Caco-2 (cell line): ENCODE measurements around the gene NINJ2. TPM values are rescaled to one million over a fixed set of nuclear protein-coding genes. Genes with fewer than 3 reads are reported as not detected.
"Not testable (repeated sequence)": the region's sequence is repeated elsewhere in the genome, so short reads cannot be mapped to it uniquely, and the experiment has no call there.

ENCODE experiments used
- BruUV-seq: library from RNA; stranded (reverse); fragments of 400-500 nt; replicated peaks from 2 replicates; lab custom pipeline; 2021; lab: Mats Ljungman, UMichigan
- CTCF ChIA-PET: fragments of 300-600 bp; sonication (Branson Sonifier 250); formaldehyde crosslinking; loops from one replicate; lab custom pipeline; 2022; ENCODE audit warnings: antibody characterized with exemption; lab: Charles Lee
- POLR2A ChIA-PET: fragments of 300-600 bp; sonication (Branson Sonifier 250); formaldehyde crosslinking; loops from one replicate; lab custom pipeline; 2022; ENCODE audit warnings: antibody characterized with exemption; lab: Charles Lee
- DNase-seq, 2 experiments: peaks; one replicate each; pipeline versions ENCODE4 v3.0.0 to v3.0.0-alpha.2; 2020 to 2022
- H3K27me3 ChIP-seq: replicated peaks from 2 replicates; pipeline ENCODE4 v1.6.0; 2011; ENCODE audit warnings: low read length; ENCODE audit not compliant: control insufficient read depth, insufficient read depth
- H3K36me3 ChIP-seq: 2 replicates; pipeline ENCODE4 v1.5.1; 2011; ENCODE audit warnings: low read length; ENCODE audit not compliant: control insufficient read depth, insufficient read depth
- H3K4me1 ChIP-seq: fragments of 250-450 bp; sonication (Bioruptor Pico); 2 replicates; pipeline ENCODE4 v1.5.1; 2020; ENCODE audit warnings: mild to moderate bottlenecking
- H3K4me3 ChIP-seq: 2 replicates; pipeline ENCODE4 v1.5.1; 2011; ENCODE audit warnings: low read depth, mild to moderate bottlenecking, control low read depth, low read length
- H3K9me3 ChIP-seq: fragments of 250-450 bp; sonication (Bioruptor Pico); 2 replicates; pipeline ENCODE4 v1.5.1; 2020; ENCODE audit warnings: mild to moderate bottlenecking, moderate library complexity
- H3K27ac Mint-ChIP-seq: one replicate; pipeline ENCODE4 v1.8.0; 2022; ENCODE audit warnings: mixed read lengths; ENCODE audit not compliant: unreplicated experiment
- H3K27me3 Mint-ChIP-seq: one replicate; pipeline ENCODE4 v1.8.0; 2022; ENCODE audit warnings: mixed read lengths; ENCODE audit not compliant: insufficient read depth, unreplicated experiment
- H3K36me3 Mint-ChIP-seq: one replicate; pipeline ENCODE4 v1.8.0; 2022; ENCODE audit warnings: mild to moderate bottlenecking, mixed read lengths; ENCODE audit not compliant: insufficient read depth, unreplicated experiment
- H3K4me1 Mint-ChIP-seq: one replicate; pipeline ENCODE4 v1.8.0; 2022; ENCODE audit warnings: low read depth, mixed read lengths; ENCODE audit not compliant: unreplicated experiment
- H3K4me3 Mint-ChIP-seq: one replicate; pipeline ENCODE4 v1.8.0; 2022; ENCODE audit warnings: mild to moderate bottlenecking, moderate library complexity, mixed read lengths; ENCODE audit not compliant: unreplicated experiment
- H3K9me3 Mint-ChIP-seq: one replicate; pipeline ENCODE4 v1.8.0; 2022; ENCODE audit warnings: mixed read lengths; ENCODE audit not compliant: unreplicated experiment
- intact Hi-C: fragments of 100-400 bp; cut with micrococcal nuclease; formaldehyde crosslinking; loops from one replicate; pipeline ENCODE4 v1.10.0; 2022; ENCODE audit not compliant: unreplicated experiment
- total RNA-seq: library from RNA; stranded (reverse); gene quantifications from 2 replicates; pipeline ENCODE4 v1.2.3, GENCODE V29; 2022
- TF ChIP-seq, protein P1 (sequence below), 2 experiments: fragments of 200-600 bp in 1 of 2; IDR thresholded peaks; 1 replicate in 1 of 2; 2 replicates in 1 of 2; pipeline versions ENCODE4 v1.5.1 to v1.8.0; 2011 to 2022; ENCODE audit warnings: antibody characterized with exemption in 1 of 2, control low read depth in 1 of 2, inconsistent platforms in 1 of 2, low read depth in 1 of 2, low read length in 1 of 2, mild to moderate bottlenecking in 1 of 2, moderate library complexity in 1 of 2; ENCODE audit not compliant: insufficient read depth in 1 of 2, severe bottlenecking in 1 of 2, unreplicated experiment in 1 of 2

Gene NINJ2
- total RNA-seq, 1 experiment from 2014 or later, result 7.0 TPM

DNA sequence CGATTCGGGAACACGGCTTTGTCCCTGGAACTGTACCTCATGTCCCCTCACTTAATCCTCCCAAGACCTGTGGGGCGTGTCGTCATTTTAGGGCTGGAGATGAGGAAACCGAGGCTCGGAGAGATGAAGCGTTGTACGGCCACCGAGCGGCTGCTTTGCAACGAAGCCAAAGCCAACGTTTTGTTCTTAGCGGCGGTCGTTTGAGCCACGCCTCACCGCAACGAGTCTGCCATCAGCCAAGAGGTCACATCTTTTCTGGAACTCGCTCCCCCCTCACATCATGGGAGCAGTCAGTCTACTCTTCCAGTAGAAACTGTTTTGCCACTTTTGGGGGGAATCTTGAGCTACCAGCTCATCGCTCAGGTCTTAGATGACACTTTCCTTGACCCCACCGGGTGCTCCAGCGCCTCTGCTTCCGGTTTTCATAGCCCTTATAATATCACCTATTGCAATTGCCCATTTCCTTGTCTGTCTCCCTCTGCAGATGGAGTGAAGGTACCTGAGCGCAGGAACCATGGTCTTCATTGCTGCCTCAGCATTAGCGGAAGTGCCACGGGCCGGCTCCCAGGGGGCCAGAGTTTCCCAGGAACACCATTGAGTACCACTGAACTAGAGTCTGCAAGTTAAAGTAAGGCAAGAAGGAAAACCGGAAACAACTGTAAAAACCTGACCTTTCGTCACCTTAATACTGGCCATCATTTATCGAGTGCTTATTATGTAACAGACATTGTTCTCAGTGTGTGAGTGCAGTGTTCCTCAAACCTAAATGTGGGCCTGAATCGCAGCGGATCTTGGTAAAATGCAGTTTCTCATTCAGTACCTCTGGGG is 19.6 kb downstream of the NINJ2 start:
- Histone ChIP-seq H3K36me3 (no peaks in the 10 kb centered on the region; the same call in 1 of the 2 replicates), H3K27me3 (no peaks in the 10 kb centered on the region), H3K4me1 (peaks cover 20% of the 10 kb centered on the region), H3K4me3 (peak overlapping the region; percentile 56), H3K9me3 (no peaks in the 10 kb centered on the region)
- BruUV-seq, result TSS peak; percentile 41
- peak in 1 of 2 experiments; percentile 54 for DNase-seq
- POLR2A ChIA-PET, result interaction anchor here (1.1 to 2.0 kb wide), 4 partner anchors 12 to 68 kb away, joined by 5 to 11 read pairs (median 6); no protein-coding TSS in a partner anchor
- H3K27ac Mint-ChIP-seq, result peak overlapping the region; percentile 62
- peaks cover 8% of the 10 kb centered on the region for H3K36me3 Mint-ChIP-seq
- no peaks in the 10 kb centered on the region for H3K9me3 Mint-ChIP-seq
- peak overlapping the region; percentile 78 for H3K4me3 Mint-ChIP-seq
- intact Hi-C loops, result loop anchor here (1.0 to 2.0 kb wide), 4 partner anchors 11 to 108 kb away; no protein-coding TSS in a partner anchor
- CTCF ChIA-PET, result interaction anchor here (1.3 to 2.4 kb wide), 6 partner anchors 11 to 107 kb away, joined by 3 to 16 read pairs (median 10); no protein-coding TSS in a partner anchor
- TF ChIP-seq, protein P1, sequence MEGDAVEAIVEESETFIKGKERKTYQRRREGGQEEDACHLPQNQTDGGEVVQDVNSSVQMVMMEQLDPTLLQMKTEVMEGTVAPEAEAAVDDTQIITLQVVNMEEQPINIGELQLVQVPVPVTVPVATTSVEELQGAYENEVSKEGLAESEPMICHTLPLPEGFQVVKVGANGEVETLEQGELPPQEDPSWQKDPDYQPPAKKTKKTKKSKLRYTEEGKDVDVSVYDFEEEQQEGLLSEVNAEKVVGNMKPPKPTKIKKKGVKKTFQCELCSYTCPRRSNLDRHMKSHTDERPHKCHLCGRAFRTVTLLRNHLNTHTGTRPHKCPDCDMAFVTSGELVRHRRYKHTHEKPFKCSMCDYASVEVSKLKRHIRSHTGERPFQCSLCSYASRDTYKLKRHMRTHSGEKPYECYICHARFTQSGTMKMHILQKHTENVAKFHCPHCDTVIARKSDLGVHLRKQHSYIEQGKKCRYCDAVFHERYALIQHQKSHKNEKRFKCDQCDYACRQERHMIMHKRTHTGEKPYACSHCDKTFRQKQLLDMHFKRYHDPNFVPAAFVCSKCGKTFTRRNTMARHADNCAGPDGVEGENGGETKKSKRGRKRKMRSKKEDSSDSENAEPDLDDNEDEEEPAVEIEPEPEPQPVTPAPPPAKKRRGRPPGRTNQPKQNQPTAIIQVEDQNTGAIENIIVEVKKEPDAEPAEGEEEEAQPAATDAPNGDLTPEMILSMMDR (IDR thresholded peaks at IDR 0.05; ENCODE audit: insufficient read depth in 1 of 2, low read depth in 1 of 2, low read length in 1 of 2, severe bottlenecking in 1 of 2, unreplicated experiment in 1 of 2), result peak in 1 of 2 experiments; percentile 31
- no peaks in the 10 kb centered on the region for H3K27me3 Mint-ChIP-seq
- peaks cover 34% of the 10 kb centered on the region for H3K4me1 Mint-ChIP-seq

DNA sequence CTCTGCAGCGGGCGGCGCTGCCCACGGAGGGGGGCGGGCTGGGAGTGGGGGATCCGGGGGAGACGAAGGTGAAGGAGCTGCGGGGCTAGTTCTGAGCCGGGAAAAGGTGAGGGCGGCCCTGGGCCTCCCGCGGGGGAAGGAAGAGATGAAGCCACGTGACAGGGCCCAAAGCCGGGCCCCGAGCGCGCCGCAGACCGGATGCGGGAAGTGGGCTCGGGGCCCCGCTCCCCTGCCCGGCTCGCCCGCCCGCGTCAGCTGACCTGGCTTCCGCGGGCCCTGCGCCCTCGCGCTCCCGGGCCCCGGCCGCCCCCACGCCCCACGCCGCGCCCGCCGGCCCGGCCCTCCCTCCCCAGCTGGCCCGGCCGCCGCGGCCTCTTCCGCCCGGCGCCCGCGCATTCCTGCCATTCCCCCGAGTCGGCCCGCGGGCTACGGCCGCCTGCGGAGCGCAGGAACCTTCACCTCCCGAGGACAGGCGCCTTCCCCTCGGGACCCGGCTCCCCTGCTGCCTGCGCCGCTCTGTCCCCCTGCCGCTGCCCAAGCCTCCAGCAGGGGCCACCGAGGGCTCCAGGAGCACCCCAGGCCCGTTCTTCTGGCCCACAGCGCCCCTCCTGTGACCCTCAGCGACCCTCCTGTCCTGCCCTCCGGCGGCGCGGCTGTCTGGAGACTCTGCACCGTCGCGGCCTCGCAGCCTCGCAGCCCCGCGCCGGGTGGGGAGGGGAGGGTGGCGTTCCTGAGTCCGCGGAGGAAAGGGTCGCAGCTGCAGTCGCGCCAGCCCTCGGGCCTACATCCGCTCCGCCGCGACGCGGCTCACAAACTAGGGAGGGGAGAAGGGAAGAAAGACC is 20.4 kb downstream of the NINJ2 start:
- no TSS peak for BruUV-seq
- H3K27me3 ChIP-seq, result no peaks in the 10 kb centered on the region
- ChIA-PET POLR2A (interaction anchor here (0.5 to 2.0 kb wide), 9 partner anchors 9 to 109 kb away, joined by 3 to 11 read pairs (median 5); partner anchors contain the start of gene WNK1), CTCF (interaction anchor here (0.5 to 2.4 kb wide), 10 partner anchors 11 to 108 kb away, joined by 3 to 16 read pairs (median 4); no protein-coding TSS in a partner anchor)
- Mint-ChIP-seq H3K9me3 (no peaks in the 10 kb centered on the region), H3K4me3 (peak overlapping the region; percentile 78), H3K36me3 (peaks cover 8% of the 10 kb centered on the region), H3K4me1 (peaks cover 34% of the 10 kb centered on the region), H3K27me3 (no peaks in the 10 kb centered on the region), H3K27ac (peak overlapping the region; percentile 62)
- no peaks in the 10 kb centered on the region for H3K9me3 ChIP-seq
- H3K4me3 ChIP-seq, result peak overlapping the region; percentile 56
- peak; percentile 90 to 93 for DNase-seq
- H3K4me1 ChIP-seq, result peaks cover 20% of the 10 kb centered on the region
- intact Hi-C loops, result loop anchor here (1.0 to 2.0 kb wide), 4 partner anchors 11 to 108 kb away; no protein-coding TSS in a partner anchor
- TF ChIP-seq, protein P1 (IDR thresholded peaks at IDR 0.05; ENCODE audit: insufficient read depth in 1 of 2, low read depth in 1 of 2, low read length in 1 of 2, severe bottlenecking in 1 of 2, unreplicated experiment in 1 of 2), result peak; percentile 74 to 89
- no peaks in the 10 kb centered on the region; the same call in 1 of the 2 replicates for H3K36me3 ChIP-seq

GRCh38 chr12:641321-641720 is 21.9 kb downstream of the NINJ2 start:
- Mint-ChIP-seq H3K4me1 (peaks cover 34% of the 10 kb centered on the region), H3K4me3 (peak overlapping the region; percentile 78), H3K27ac (peak overlapping the region; percentile 62)
- DNase-seq, H3K27me3 Mint-ChIP-seq, H3K36me3 Mint-ChIP-seq, H3K36me3 ChIP-seq, H3K4me3 ChIP-seq, H3K9me3 Mint-ChIP-seq, H3K27me3 ChIP-seq, CTCF ChIA-PET, intact Hi-C loops, BruUV-seq, H3K9me3 ChIP-seq: not testable (repeated sequence)
- POLR2A ChIA-PET, result interaction anchor here (2.0 kb wide), 1 partner anchor 9 kb away, joined by 11 read pairs; no protein-coding TSS in a partner anchor
- peaks cover 20% of the 10 kb centered on the region for H3K4me1 ChIP-seq
